CD14-positive monocyte (primary cell): ENCODE data around the gene GOSR1. TPM values are rescaled to one million over a fixed set of nuclear protein-coding genes. Genes with fewer than 3 reads are reported as not detected.

Experiments
- DNase-seq, 3 donors: peaks; one replicate each; pipeline ENCODE4 v3.0.0-alpha.2; 2011 to 2022
- H2AFZ ChIP-seq: 2 replicates; pipeline ENCODE4 v1.6.0; 2012; ENCODE audit warnings: mild to moderate bottlenecking, low read depth, low read length, inconsistent platforms; ENCODE audit not compliant: insufficient read depth, poor library complexity, severe bottlenecking
- H3K27ac ChIP-seq, 2 donors: 1 replicate in 1 of 2; 2 replicates in 1 of 2; pipeline ENCODE4 v1.5.1; 2012 to 2013; ENCODE audit warnings: low read length in 2 of 2, control low read depth in 1 of 2, inconsistent platforms in 1 of 2, low read depth in 1 of 2, mild to moderate bottlenecking in 1 of 2
- H3K27me3 ChIP-seq, 2 donors: one replicate each; pipeline versions ENCODE4 v1.6.0 to v1.6.1; 2011 to 2013; ENCODE audit warnings: low read length in 2 of 2; ENCODE audit not compliant: control insufficient read depth in 2 of 2, insufficient read depth in 2 of 2
- H3K36me3 ChIP-seq, 2 donors: replicated peaks in 1 of 2; 1 replicate in 1 of 2; 2 replicates in 1 of 2; pipeline versions ENCODE4 v1.5.1 to v1.6.1; 2012 to 2013; ENCODE audit warnings: low read length in 2 of 2, control low read depth in 1 of 2, inconsistent platforms in 1 of 2, mild to moderate bottlenecking in 1 of 2; ENCODE audit not compliant: insufficient read depth in 2 of 2, control insufficient read depth in 1 of 2
- H3K4me1 ChIP-seq, 2 donors: 1 replicate in 1 of 2; 2 replicates in 1 of 2; pipeline versions ENCODE4 v1.5.1 to v1.6.1; 2012 to 2013; ENCODE audit warnings: low read length in 2 of 2, control low read depth in 1 of 2, inconsistent platforms in 1 of 2, mild to moderate bottlenecking in 1 of 2, moderate library complexity in 1 of 2; ENCODE audit not compliant: insufficient read depth in 2 of 2, control insufficient read depth in 1 of 2
- H3K4me2 ChIP-seq: replicated peaks from 2 replicates; pipeline ENCODE3; 2012; ENCODE audit warnings: low read length, moderate library complexity, mild to moderate bottlenecking; ENCODE audit not compliant: poor library complexity, severe bottlenecking; ENCODE audit errors: extremely low read depth
- H3K4me3 ChIP-seq, 3 experiments: fragments of 200-600 bp in 1 of 3; sonication (generic) in 1 of 3; replicated peaks in 1 of 3; 1 replicate in 2 of 3; 2 replicates in 1 of 3; pipeline ENCODE4 v1.5.1; 2011 to 2013; ENCODE audit warnings: low read length in 3 of 3, mild to moderate bottlenecking in 3 of 3, control low read depth in 2 of 3, low read depth in 2 of 3, inconsistent platforms in 1 of 3, moderate library complexity in 1 of 3
- H3K79me2 ChIP-seq: 2 replicates; pipeline ENCODE4 v1.6.0; 2012; ENCODE audit warnings: mild to moderate bottlenecking, control low read depth, inconsistent platforms, low read length, moderate library complexity; ENCODE audit not compliant: insufficient read depth
- H3K9ac ChIP-seq: 2 replicates; pipeline ENCODE4 v1.6.0; 2017; ENCODE audit warnings: low read length, mild to moderate bottlenecking; ENCODE audit not compliant: insufficient read depth, poor library complexity, severe bottlenecking
- H3K9me3 ChIP-seq, 2 donors: replicated peaks in 1 of 2; 1 replicate in 1 of 2; 2 replicates in 1 of 2; pipeline versions ENCODE4 v1.5.1 to v1.6.1; 2012 to 2013; ENCODE audit warnings: low read length in 2 of 2, control low read depth in 1 of 2; ENCODE audit not compliant: control insufficient read depth in 1 of 2, insufficient read depth in 1 of 2
- H4K20me1 ChIP-seq: 2 replicates; pipeline ENCODE4 v1.6.0; 2012; ENCODE audit warnings: mild to moderate bottlenecking, low read length, control low read depth, moderate library complexity; ENCODE audit not compliant: insufficient read depth
- H3K27ac Mint-ChIP-seq, 7 donors: one replicate each; pipeline ENCODE4 v1.8.0; 2020; ENCODE audit warnings: mild to moderate bottlenecking in 7 of 7, mixed read lengths in 7 of 7, moderate library complexity in 6 of 7, inconsistent platforms in 2 of 7
- H3K27me3 Mint-ChIP-seq, 3 donors: one replicate each; pipeline ENCODE4 v1.8.0; 2021 to 2022; ENCODE audit warnings: low read depth in 3 of 3, mild to moderate bottlenecking in 3 of 3, mixed read lengths in 3 of 3, moderate library complexity in 3 of 3, inconsistent platforms in 1 of 3
- H3K36me3 Mint-ChIP-seq, 2 donors: one replicate each; pipeline ENCODE4 v1.8.0; 2020; ENCODE audit warnings: mixed read lengths in 2 of 2, inconsistent platforms in 1 of 2, mild to moderate bottlenecking in 1 of 2
- H3K4me1 Mint-ChIP-seq: one replicate; pipeline ENCODE4 v1.8.0; 2020; ENCODE audit warnings: mild to moderate bottlenecking, mixed read lengths
- H3K4me3 Mint-ChIP-seq, 2 donors: one replicate each; pipeline ENCODE4 v1.8.0; 2020; ENCODE audit warnings: mild to moderate bottlenecking in 2 of 2, mixed read lengths in 2 of 2, moderate library complexity in 1 of 2
- H3K9me3 Mint-ChIP-seq, 7 donors: one replicate each; pipeline ENCODE4 v1.8.0; 2020 to 2022; ENCODE audit warnings: mixed read lengths in 7 of 7, mild to moderate bottlenecking in 6 of 7, moderate library complexity in 6 of 7, inconsistent platforms in 2 of 7
- CTCF ChIP-seq: fragments of 200-600 bp; IDR thresholded peaks from one replicate; pipeline ENCODE4 v1.8.0; 2022; ENCODE audit warnings: antibody characterized with exemption, mild to moderate bottlenecking
- WGBS: methylation state at CpG from one replicate; pipeline ENCODE4 v1.1.5; 2013; ENCODE audit warnings: missing lambda C conversion rate; ENCODE audit not compliant: insufficient coverage; 5-methylcytosine and 5-hydroxymethylcytosine counted together
- intact Hi-C, 2 donors: fragments of 100-400 bp; cut with micrococcal nuclease; formaldehyde crosslinking; loops; one replicate each; pipeline versions ENCODE4 v1.15.0 to v1.15.1; 2023
- polyA plus RNA-seq, 3 donors: library from polyadenylated mRNA; depleted of rRNA in 1 of 3; unstranded in 2 of 3; stranded (reverse) in 1 of 3; fragments of 300-500 nt in 2 of 3; fragments of >200 nt in 1 of 3; fragmentation: Illumina TruSeq in 2 of 3; gene quantifications; 1 replicate in 2 of 3; 2 replicates in 1 of 3; pipeline ENCODE4 v1.2.3, GENCODE V29; 2012 to 2021

The GOSR1 gene
- polyA plus RNA-seq, 3 donors = 12.6 to 35.7 (median 20.9) TPM

- H3K27me3 ChIP-seq = no peaks in the 10 kb centered on the region
- intact Hi-C loops = no loop called here
- H3K79me2 ChIP-seq = no peaks in the 10 kb centered on the region
- DNase-seq = no peak
- Mint-ChIP-seq H3K9me3 (no peaks in the 10 kb centered on the region), H3K27ac (no peak overlapping the region), H3K4me1 (peaks cover 8% of the 10 kb centered on the region), H3K36me3 (no peaks in the 10 kb centered on the region), H3K27me3 (no peaks in the 10 kb centered on the region), H3K4me3 (no peak overlapping the region)
- H3K27ac ChIP-seq = no peak overlapping the region
- no peak for TF ChIP-seq CTCF
- no peaks in the 10 kb centered on the region for H3K9me3 ChIP-seq
- H2AFZ ChIP-seq = no peak overlapping the region
- no peak overlapping the region for H3K4me3 ChIP-seq
- no peak overlapping the region for H3K4me2 ChIP-seq
- H3K9ac ChIP-seq = no peak overlapping the region
- WGBS = 100% methylated on average over 1 of the region's 2 CpGs
- H3K36me3 ChIP-seq = no peaks in the 10 kb centered on the region
- H3K4me1 ChIP-seq = peaks cover 0 to 3% of the 10 kb centered on the region in 2 donors
- H4K20me1 ChIP-seq = no peaks in the 10 kb centered on the region
These were observed 66.2 kb downstream of the GOSR1 start for GRCh38 chr17:30543456-30543855.

GRCh38 chr17:30545024-30545423 lies 67.8 kb downstream of the GOSR1 start:
- Mint-ChIP-seq H3K36me3 (no peaks in the 10 kb centered on the region), H3K9me3 (no peaks in the 10 kb centered on the region), H3K27me3 (no peaks in the 10 kb centered on the region), H3K27ac (no peak overlapping the region), H3K4me3 (no peak overlapping the region), H3K4me1 (peaks cover 8% of the 10 kb centered on the region)
- H3K9ac ChIP-seq = no peak overlapping the region
- TF ChIP-seq CTCF = no peak
- no peak overlapping the region for H3K4me2 ChIP-seq
- H3K9me3 ChIP-seq = no peaks in the 10 kb centered on the region
- intact Hi-C loops = no loop called here
- H3K4me1 ChIP-seq = peaks cover under 1 to 3% of the 10 kb centered on the region in 2 donors
- H2AFZ ChIP-seq = no peak overlapping the region
- H3K27ac ChIP-seq = no peak overlapping the region
- H3K4me3 ChIP-seq = no peak overlapping the region
- no peaks in the 10 kb centered on the region for H3K79me2 ChIP-seq
- no peak for DNase-seq
- no CpG with 5 or more reads among the region's 2 CpGs for WGBS
- H3K36me3 ChIP-seq = no peaks in the 10 kb centered on the region
- no peaks in the 10 kb centered on the region for H4K20me1 ChIP-seq
- no peaks in the 10 kb centered on the region for H3K27me3 ChIP-seq
